Glomerular endothelial cell (primary cell): ENCODE measurements around the gene DPP10. TPM values are rescaled to one million over a fixed set of nuclear protein-coding genes. Genes with fewer than 3 reads are reported as not detected.
"Not testable (repeated sequence)": the region's sequence is repeated elsewhere in the genome, so short reads cannot be mapped to it uniquely, and the experiment has no call there.

ENCODE experiments used
- DNase-seq: peaks from one replicate; pipeline ENCODE4 v3.0.0-alpha.2; 2011; ENCODE audit warnings: low read depth, low spot score; ENCODE audit errors: extremely low read depth
- total RNA-seq: library from RNA; depleted of rRNA; stranded (reverse); fragments of >200 nt; gene quantifications from 2 replicates; pipeline ENCODE4 v1.2.3, GENCODE V29; 2015

The DPP10 gene
- total RNA-seq, 1 donor from 2014 or later: not detected

DNA sequence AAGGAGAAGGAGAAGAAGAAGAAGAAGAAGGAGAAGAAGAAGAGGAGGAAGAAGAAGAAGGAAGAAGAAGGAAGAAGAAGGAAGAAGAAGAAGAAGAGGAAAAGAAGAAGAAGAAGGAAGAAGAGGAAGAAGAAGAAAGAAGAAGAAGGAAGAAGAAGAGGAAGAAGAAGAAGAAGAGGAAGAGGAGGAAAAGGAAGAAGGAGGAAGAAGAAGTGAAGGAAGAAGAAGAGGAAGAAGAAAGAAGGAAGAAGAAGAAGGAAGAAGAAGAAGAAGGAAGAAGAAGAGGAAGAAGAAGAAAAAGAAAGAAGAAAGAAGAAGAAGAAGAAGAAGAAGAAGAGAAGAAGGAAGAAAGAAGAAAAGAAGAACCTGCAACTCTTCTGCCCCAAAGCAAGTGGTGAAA, 942.0 kb downstream of the DPP10 start:
- no peak for DNase-seq

GRCh38 chr2:115386465-115386864, 944.0 kb downstream of the DPP10 start:
- DNase-seq: no peak

DNA sequence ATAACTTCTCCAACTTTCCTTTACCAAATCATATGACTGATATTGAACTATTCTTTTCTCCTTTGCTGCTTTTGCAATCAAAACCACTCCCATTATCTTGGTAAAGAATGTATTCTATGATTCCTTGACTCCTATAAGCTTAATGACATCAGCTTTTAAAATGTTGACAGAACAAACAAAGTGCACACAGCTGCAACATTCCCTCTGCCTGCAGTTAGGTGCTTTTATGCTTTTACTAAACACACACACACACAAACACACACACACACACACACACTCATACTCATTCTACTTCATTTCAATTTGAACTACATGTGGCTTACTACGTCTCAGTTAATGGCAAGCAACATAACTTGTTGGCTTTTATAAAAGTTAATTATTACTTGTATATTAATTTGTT, 946.6 kb downstream of the DPP10 start:
- no peak for DNase-seq

GRCh38 chr2:115389898-115390565, 947.6 kb downstream of the DPP10 start:
- no peak for DNase-seq

- no peak for DNase-seq
These were observed 954.1 kb downstream of the DPP10 start for GRCh38 chr2:115396579-115396978.

- no peak for DNase-seq
These were observed 958.5 kb downstream of the DPP10 start for GRCh38 chr2:115400940-115401339.

DNA sequence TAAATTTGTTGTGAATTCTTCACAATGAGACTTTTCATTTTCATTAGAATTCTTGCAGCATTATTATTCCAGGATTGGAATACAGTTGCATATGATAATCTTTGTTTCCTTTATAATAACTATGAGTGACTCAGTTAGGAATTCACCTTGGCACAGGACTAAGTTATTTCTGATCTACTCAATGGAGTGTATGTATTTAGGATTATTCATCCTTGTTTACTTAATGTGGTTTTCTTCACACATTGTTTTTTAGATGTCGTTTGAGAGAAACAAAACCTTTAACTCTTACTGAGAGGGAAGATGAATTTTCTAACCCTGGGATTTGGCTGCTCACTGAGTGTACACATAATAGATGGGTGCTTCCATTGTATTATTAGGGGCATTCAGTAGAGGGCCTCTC, 970.1 kb downstream of the DPP10 start:
- no peak for DNase-seq

DNA sequence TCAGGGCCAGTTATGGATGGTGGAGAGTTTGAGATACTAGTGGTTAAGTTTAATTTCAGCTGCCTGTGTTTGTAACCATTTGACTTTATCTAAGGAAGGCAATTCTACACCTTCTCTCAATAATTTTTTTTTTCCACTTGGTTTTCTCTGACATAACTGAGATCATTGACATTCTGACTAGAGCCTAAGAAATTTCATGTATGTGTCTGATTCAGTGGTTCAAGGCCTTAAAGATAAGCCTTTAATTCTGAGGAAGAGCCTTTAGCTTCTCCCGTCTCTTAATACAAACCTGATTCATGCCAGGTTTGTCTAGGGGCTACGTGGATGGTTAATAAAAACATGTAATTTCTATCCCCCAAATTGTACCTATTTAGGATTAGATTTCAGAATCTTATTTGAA, 971.4 kb downstream of the DPP10 start:
- no peak for DNase-seq

- no peak for DNase-seq
These were observed 972.0 kb downstream of the DPP10 start for GRCh38 chr2:115414466-115414865.

GRCh38 chr2:115422004-115422634, 979.7 kb downstream of the DPP10 start:
- no peak for DNase-seq

DNA sequence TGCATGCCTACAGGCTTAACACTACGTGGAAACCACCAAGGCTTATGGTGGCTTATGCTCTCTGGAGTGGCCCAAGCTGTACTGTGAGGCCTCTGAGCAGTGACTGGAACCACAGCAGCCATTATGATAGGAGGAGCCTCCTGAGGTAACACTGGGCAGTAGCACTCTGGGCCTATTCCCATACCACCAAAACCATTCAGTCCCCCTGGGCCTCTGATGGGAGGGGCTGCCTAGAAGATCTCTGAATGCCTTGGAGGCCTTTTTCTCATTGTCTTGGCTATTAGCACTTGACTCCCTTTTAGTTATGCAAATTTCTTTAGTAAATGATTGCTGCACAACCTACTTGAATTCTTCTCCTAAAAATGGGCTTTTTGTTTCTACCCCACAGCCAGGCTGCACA, 985.0 kb downstream of the DPP10 start:
- no peak for DNase-seq

DNA sequence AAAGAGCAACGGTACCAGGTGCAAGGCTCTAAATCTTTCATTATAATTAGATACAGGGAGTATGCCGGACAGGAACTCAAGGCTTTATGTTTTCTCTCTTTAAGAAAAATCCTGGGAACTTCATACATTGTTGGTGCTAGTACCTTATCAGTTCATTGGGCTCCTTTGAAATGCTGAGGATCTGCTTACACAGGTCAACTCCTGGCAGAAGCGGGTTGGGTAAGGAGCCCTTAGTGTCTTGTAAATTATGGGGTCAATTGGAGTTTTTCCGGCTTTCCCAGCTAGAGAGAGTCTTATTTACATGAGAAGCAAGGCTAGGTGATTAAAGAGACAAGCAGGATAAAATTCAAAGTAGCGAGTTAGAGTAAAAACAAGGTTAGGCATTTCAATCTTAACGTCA, 998.3 kb downstream of the DPP10 start:
- not testable (repeated sequence) for DNase-seq

DNA sequence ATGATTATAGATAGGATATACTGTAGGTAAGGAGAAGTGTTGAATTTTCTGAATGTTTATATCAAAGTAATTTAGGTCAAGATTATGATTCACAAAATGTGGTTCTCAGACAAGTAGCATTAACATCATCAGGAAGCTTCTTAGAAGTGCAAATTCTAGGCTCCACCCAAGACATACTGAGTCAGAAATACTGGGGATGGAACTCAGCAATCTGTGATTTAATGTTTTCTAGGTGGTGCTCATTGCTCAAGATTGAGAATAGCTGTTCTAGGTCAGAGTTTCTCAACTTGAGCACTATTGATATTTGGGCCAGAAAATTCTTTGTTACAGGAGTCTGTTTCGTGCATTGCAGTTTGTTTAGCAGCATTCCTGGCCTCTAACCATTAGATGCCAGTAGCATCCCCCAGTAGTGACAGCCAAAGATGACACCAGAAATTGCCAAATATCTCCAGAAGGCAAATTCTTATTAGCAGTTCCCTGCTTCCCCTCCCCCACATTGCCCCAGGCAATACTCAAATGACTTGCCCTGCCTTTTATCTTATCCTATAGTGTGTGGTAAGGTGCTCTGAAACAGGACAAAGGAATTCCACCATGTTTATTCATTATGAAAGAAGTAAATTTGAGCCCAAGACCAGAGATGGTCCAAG, 1001.2 kb downstream of the DPP10 start:
- DNase-seq: no peak

GRCh38 chr2:115460008-115460407, 1017.6 kb downstream of the DPP10 start:
- no peak for DNase-seq

DNA sequence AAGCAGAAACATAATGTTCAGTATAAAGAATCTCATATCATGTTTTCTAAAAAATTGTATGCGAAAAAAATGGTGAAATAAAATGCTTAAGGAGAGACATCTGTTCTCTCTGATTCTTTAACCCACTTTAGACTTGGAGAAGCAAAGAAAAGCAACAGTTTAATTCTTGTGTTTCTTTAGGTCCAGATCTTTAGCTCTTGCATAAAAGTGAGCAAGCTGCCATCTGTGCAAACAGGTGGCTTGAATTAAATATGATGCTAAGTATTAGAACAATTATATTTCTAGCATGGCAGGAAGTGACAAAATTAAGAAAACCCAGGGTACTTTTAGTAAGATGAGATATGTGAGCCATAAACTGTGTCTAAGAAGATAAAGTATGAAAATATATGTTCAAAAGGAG, 1038.3 kb downstream of the DPP10 start:
- no peak for DNase-seq

GRCh38 chr2:115481842-115482241, 1039.4 kb downstream of the DPP10 start:
- DNase-seq: no peak

GRCh38 chr2:115483666-115484065, 1041.2 kb downstream of the DPP10 start:
- no peak for DNase-seq

DNA sequence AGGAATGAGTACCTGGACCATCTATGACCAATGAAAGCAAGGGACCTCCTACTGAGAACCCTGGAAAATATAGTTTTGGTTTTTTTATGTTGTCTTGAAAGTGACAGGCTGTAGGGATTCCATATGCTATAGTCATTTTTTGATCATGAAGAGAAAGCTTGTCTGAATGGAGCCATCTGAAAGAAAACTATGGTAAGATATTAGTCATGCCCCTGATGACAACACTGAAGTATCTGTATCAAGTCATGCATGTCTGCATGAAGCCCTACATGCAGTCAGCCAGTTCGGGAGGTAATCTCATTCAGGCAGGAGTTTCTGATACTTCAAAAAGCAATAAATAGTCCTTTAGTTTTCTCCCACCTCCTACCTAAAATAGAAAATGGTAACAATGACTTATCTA, 1042.0 kb downstream of the DPP10 start:
- no peak for DNase-seq

DNA sequence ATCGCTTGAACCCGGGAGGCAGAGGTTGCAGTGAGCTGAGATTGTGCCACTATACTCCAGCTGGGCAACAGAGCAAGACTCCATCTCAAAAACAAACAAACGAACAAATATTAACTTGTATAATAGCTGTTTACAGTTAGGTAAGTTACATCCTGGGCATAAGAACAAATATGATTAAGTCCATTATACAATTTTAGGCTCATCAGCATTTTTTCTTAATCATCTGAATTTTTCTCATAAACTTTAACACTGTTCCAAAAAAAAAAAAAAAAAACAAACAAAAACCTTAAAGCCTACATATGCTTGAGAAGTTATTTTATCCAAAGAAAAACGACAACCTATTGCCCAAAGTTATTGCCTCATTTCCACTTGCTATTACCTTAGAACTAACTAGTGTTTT, 1042.5 kb downstream of the DPP10 start:
- no peak for DNase-seq

DNA sequence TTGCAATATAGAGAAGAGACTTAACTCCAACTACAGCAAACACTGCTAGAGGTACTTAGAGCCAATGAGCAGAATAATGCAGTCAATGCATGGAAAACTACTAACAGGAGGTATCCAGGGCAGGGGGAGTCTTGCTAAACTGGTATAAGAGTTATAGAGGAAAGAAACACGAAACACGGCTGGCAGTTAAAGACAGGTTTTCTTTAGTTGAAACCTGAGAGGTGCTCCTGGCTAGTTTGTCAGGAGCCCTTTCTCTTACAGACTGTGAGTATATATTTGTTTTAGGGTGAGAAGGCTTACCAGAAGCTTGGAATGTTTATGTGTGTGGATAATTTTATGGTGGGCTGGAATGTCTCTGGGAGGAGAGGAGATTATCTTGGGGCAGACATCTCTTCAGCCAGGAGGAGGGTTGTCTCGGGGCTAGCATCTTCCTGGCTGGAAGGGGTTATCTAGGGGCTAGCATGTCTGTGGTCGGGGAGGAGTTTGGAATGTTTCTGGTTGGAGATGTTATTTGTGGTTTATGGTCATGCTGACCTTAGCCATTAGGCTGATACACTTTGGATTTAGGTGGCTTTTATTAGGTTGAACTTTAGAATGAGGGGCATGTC, 1048.8 kb downstream of the DPP10 start:
- no peak for DNase-seq

DNA sequence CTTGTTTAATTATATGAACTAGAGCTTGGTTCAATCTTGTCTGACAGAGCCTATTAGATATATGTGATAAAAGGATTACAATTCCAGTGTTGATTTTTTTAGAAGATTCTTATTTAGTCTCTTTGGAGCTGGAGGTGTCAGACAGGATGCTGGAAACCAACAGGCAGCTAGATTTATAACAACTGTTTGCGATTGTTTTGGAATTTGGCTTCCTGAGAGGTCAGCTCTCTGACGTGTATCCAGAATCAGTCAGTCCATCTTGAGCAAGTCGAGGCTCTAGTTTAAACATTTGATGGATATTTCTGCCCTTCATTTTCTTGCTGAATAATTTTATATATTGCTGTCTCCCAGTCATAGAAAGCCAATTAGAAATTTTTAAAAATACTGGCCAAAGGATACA, 1062.9 kb downstream of the DPP10 start:
- DNase-seq: no peak

- no peak for DNase-seq
These were observed 1078.3 kb downstream of the DPP10 start for GRCh38 chr2:115520727-115521126.
